Testis (tissue), 2 donors: Measurements from ENCODE around the gene ATAT1.

Experiments used
- POLR2A ChIP-seq: fragments of 450-650 bp; IDR thresholded peaks from one replicate; pipeline ENCODE4 v1.6.1; 2017; ENCODE audit warnings: antibody characterized with exemption, mild to moderate bottlenecking, moderate library complexity
- TF ChIP-seq, protein P1 (sequence below), 3 experiments: fragments of 450-650 bp in 2 of 3; fragments of 200-600 bp in 1 of 3; sonication (generic) in 1 of 3; IDR thresholded peaks; one replicate each; pipeline ENCODE4 v1.5.1; 2016 to 2019; ENCODE audit warnings: antibody characterized with exemption in 3 of 3, mild to moderate bottlenecking in 2 of 3, moderate library complexity in 1 of 3

DNA sequence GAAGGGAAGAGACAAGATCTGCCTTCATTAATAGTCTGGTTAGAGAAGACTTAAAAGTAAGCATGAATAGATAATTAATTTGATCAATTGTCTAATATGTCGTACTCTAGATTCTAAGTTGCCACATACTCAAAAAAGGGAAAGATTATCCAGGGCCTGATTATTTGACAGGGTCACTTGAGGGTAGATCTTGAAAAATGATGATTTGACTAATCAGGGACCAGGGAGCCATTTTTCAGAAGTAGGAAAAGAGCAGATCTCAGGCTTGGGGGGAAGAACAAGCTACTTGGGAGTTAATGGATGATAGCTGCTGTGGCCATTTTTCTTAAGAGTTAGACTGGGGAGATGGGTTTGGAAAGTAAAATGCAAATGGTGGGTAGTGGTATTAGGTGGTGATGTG lies 34.4 kb upstream of the ATAT1 start:
- no peak for TF ChIP-seq POLR2A
- TF ChIP-seq, protein P1, sequence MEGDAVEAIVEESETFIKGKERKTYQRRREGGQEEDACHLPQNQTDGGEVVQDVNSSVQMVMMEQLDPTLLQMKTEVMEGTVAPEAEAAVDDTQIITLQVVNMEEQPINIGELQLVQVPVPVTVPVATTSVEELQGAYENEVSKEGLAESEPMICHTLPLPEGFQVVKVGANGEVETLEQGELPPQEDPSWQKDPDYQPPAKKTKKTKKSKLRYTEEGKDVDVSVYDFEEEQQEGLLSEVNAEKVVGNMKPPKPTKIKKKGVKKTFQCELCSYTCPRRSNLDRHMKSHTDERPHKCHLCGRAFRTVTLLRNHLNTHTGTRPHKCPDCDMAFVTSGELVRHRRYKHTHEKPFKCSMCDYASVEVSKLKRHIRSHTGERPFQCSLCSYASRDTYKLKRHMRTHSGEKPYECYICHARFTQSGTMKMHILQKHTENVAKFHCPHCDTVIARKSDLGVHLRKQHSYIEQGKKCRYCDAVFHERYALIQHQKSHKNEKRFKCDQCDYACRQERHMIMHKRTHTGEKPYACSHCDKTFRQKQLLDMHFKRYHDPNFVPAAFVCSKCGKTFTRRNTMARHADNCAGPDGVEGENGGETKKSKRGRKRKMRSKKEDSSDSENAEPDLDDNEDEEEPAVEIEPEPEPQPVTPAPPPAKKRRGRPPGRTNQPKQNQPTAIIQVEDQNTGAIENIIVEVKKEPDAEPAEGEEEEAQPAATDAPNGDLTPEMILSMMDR (IDR thresholded peaks at IDR 0.05): no peak
